GM23248 (cell line): Measurements from ENCODE around the gene HOXA9. TPM values are rescaled to one million over a fixed set of nuclear protein-coding genes. Genes with fewer than 3 reads are reported as not detected.

Source experiments
- DNase-seq: peaks from one replicate; pipeline ENCODE4 v3.0.0-alpha.2; 2015
- H2AFZ ChIP-seq: fragments of 200-600 bp; sonication (generic); 2 replicates; pipeline ENCODE4 v1.6.1; 2016; ENCODE audit warnings: antibody characterized with exemption
- H3F3A ChIP-seq: fragments of 200-600 bp; sonication (generic); 2 replicates; pipeline ENCODE4 v1.6.1; 2016; ENCODE audit warnings: mild to moderate bottlenecking, antibody characterized with exemption, mixed run types; ENCODE audit not compliant: insufficient read depth
- H3K27ac ChIP-seq: fragments of 200-600 bp; sonication (generic); 2 replicates; pipeline ENCODE4 v1.5.1; 2016; ENCODE audit warnings: mild to moderate bottlenecking
- H3K27me3 ChIP-seq: fragments of 200-600 bp; sonication (generic); replicated peaks from 2 replicates; pipeline ENCODE4 v1.6.1; 2016; ENCODE audit warnings: mild to moderate bottlenecking; ENCODE audit not compliant: insufficient read depth
- H3K36me3 ChIP-seq: fragments of 200-600 bp; sonication (generic); 2 replicates; pipeline ENCODE4 v1.6.1; 2016; ENCODE audit warnings: low read depth, mild to moderate bottlenecking
- H3K4me1 ChIP-seq: fragments of 200-600 bp; sonication (generic); 2 replicates; pipeline ENCODE4 v1.6.1; 2016; ENCODE audit warnings: mild to moderate bottlenecking; ENCODE audit not compliant: insufficient read depth
- H3K4me2 ChIP-seq: fragments of 200-600 bp; sonication (generic); one replicate; pipeline ENCODE4 v1.6.1; 2016; ENCODE audit warnings: mild to moderate bottlenecking; ENCODE audit not compliant: unreplicated experiment
- H3K4me3 ChIP-seq: fragments of 200-600 bp; sonication (generic); 2 replicates; pipeline ENCODE4 v1.5.1; 2016; ENCODE audit warnings: mild to moderate bottlenecking
- H3K79me2 ChIP-seq: fragments of 200-600 bp; sonication (generic); 2 replicates; pipeline ENCODE4 v1.6.1; 2016; ENCODE audit warnings: mild to moderate bottlenecking; ENCODE audit not compliant: insufficient read depth
- H3K9ac ChIP-seq: fragments of 200-600 bp; sonication (generic); 2 replicates; pipeline ENCODE4 v1.6.1; 2016; ENCODE audit warnings: mild to moderate bottlenecking
- H3K9me2 ChIP-seq: fragments of 200-600 bp; sonication (generic); 2 replicates; pipeline ENCODE4 v1.6.1; 2016; ENCODE audit warnings: mixed run types, mild to moderate bottlenecking, moderate library complexity; ENCODE audit not compliant: insufficient read depth
- H3K9me3 ChIP-seq: fragments of 200-600 bp; sonication (generic); one replicate; pipeline ENCODE4 v1.6.1; 2017; ENCODE audit warnings: low read depth
- H4K20me1 ChIP-seq: fragments of 200-600 bp; sonication (generic); 2 replicates; pipeline ENCODE4 v1.6.0; 2016; ENCODE audit not compliant: insufficient read depth
- EZH2 ChIP-seq: fragments of 200-600 bp; sonication (generic); IDR thresholded peaks from 2 replicates; pipeline ENCODE4 v1.6.1; 2018; ENCODE audit warnings: antibody characterized with exemption, mild to moderate bottlenecking; ENCODE audit not compliant: insufficient read depth, poor library complexity, severe bottlenecking
- EZH2phosphoT487 ChIP-seq: fragments of 200-600 bp; sonication (generic); IDR thresholded peaks from 2 replicates; pipeline ENCODE4 v1.6.1; 2018; ENCODE audit warnings: antibody characterized with exemption, moderate library complexity, mild to moderate bottlenecking, low read depth; ENCODE audit not compliant: insufficient read depth
- WGBS, 2 experiments: methylation state at CpG; one replicate each; pipeline ENCODE4 v1.1.6; 2015 to 2017; ENCODE audit warnings: low lambda C conversion rate in 2 of 2, low coverage in 1 of 2; ENCODE audit errors: missing lambda C conversion rate in 2 of 2; 5-methylcytosine and 5-hydroxymethylcytosine counted together
- in situ Hi-C: fragments of 300-500 bp; cut with MboI; formaldehyde crosslinking; loops from 2 replicates; pipeline ENCODE4 v1.15.0; 2020
- polyA plus RNA-seq: library from polyadenylated mRNA; unstranded; fragments of >200 nt; fragmentation: Nextera tagmentation; extraction: Ambion mirVana; gene quantifications from 2 replicates; pipeline ENCODE4 v1.2.1, GENCODE V29; 2016
- total RNA-seq: library from RNA; depleted of rRNA; stranded (reverse); fragments of >200 nt; shearing (Covaris generic); gene quantifications from 2 replicates; pipeline ENCODE4 v1.2.3, GENCODE V29; 2014

HOXA9 gene
- total and polyA plus RNA-seq, 2 experiments from 2014 or later, result 28.3 to 43.7 TPM

DNA sequence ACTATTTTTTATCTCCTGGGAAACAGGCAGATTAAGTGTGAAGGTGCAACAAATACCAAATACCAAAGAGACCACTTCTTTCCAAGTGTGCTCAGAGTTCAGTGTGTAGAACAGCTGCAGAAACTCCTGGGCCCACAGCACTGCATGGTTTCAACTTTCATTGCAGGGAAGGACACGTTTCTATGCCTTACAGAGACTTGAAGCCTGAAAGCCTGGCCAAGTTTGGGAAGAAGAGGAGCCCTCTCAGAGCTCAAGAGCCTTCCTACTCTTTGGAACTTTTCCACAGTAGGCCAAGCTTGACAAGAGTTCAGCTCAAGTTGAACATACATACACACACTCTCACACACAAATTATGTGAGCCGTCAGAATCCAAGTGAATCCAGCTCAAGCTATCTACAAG is 37.3 kb downstream of the HOXA9 start:
- no peak for DNase-seq
- in situ Hi-C loops, result no loop called here
- Histone ChIP-seq H3K79me2 (peaks cover 38% of the 10 kb centered on the region), H3K4me2 (no peak overlapping the region), H3K4me1 (peaks cover 9% of the 10 kb centered on the region), H4K20me1 (no peaks in the 10 kb centered on the region), H3K9me2 (no peaks in the 10 kb centered on the region), H3K36me3 (no peaks in the 10 kb centered on the region), H2AFZ (no peak overlapping the region), H3K9ac (no peak overlapping the region), H3K27ac (no peak overlapping the region), H3F3A (peaks cover 11% of the 10 kb centered on the region; the same call in 1 of the 2 replicates), H3K27me3 (no peaks in the 10 kb centered on the region), H3K9me3 (no peaks in the 10 kb centered on the region), H3K4me3 (no peak overlapping the region)
- TF ChIP-seq EZH2phosphoT487, result no peak
- no peak for TF ChIP-seq EZH2
- WGBS, 2 experiments, result 72 to 73% methylated on average over 2 of the region's 2 CpGs

DNA sequence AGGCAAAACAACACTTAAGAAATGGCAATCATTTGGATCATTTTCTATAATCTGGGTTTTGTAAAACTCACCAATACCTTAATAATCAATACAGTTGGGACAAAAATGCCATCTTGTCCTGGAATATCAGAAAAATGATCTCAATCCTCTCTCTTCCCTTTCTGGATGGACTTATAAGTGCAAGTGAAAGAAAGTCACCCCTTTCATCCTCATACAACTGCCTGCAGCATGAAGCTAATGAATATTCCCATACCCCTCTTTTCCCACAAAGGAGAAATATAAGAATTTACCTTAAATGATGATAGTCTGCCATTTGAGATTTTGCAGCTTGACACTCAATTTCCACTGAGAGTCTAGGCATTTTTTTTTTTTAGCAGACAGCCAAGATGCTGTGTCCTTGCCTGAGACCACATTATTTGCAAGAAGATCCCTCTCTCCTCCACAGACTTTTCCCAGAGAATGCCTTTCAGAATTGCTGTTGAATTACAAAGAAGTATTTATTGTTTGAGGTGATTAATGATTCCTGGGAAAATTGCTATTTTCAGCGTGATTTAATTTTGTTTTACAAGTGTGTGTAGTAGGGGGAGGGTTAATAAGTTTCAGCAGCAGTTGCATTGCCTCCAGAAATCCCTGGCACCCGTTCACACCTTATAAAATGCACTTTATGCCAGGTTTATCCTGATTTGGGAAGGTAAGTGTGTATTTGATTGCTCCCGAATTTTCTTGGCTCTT is 38.6 kb downstream of the HOXA9 start:
- H3K4me1 ChIP-seq, result peaks cover 5% of the 10 kb centered on the region
- H3K36me3 ChIP-seq, result no peaks in the 10 kb centered on the region
- H3K4me3 ChIP-seq, result no peak overlapping the region
- H3F3A ChIP-seq, result peaks cover 2% of the 10 kb centered on the region; the same call in 1 of the 2 replicates
- no peaks in the 10 kb centered on the region for H3K9me3 ChIP-seq
- H3K79me2 ChIP-seq, result peaks cover 26% of the 10 kb centered on the region
- H4K20me1 ChIP-seq, result no peaks in the 10 kb centered on the region
- H3K27ac ChIP-seq, result no peak overlapping the region
- TF ChIP-seq EZH2, result no peak
- no peak for TF ChIP-seq EZH2phosphoT487
- no peaks in the 10 kb centered on the region for H3K27me3 ChIP-seq
- no peak overlapping the region for H3K4me2 ChIP-seq
- 77 to 85% methylated on average over 3 of the region's 3 CpGs for WGBS, 2 experiments
- no peak overlapping the region for H2AFZ ChIP-seq
- no peak for DNase-seq
- in situ Hi-C loops, result no loop called here
- no peaks in the 10 kb centered on the region for H3K9me2 ChIP-seq
- no peak overlapping the region for H3K9ac ChIP-seq

DNA sequence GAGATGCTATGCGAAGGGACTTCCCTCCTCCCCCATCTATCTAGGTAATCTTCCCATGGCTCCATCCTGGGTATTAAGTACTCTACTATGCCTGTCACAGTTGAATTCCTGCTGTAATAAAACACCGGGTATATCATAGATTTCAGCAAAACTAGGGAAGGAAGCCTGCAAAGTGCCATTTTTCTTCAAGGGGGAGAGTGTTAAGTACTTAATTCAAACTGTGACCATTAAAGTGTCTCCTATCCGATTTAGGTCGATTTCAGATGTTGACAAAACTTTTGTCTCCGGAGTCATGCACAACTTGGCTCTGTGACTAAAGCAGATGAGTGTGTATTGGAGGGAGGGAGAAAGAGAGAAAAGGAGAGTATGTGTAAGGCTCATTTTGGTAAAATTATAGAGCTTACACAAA is 39.3 kb downstream of the HOXA9 start:
- H3K9ac ChIP-seq, result no peak overlapping the region
- no peak for DNase-seq
- WGBS, 2 experiments, result 75 to 76% methylated on average over 5 of the region's 5 CpGs
- no peak for TF ChIP-seq EZH2
- TF ChIP-seq EZH2phosphoT487, result no peak
- no peaks in the 10 kb centered on the region for H3K9me3 ChIP-seq
- H3K79me2 ChIP-seq, result peaks cover 18% of the 10 kb centered on the region
- H3K36me3 ChIP-seq, result no peaks in the 10 kb centered on the region
- H3F3A ChIP-seq, result no peaks in the 10 kb centered on the region
- no peak overlapping the region for H3K4me2 ChIP-seq
- in situ Hi-C loops, result no loop called here
- no peaks in the 10 kb centered on the region for H4K20me1 ChIP-seq
- H2AFZ ChIP-seq, result no peak overlapping the region
- H3K4me1 ChIP-seq, result no peaks in the 10 kb centered on the region
- no peak overlapping the region for H3K4me3 ChIP-seq
- no peaks in the 10 kb centered on the region for H3K27me3 ChIP-seq
- no peaks in the 10 kb centered on the region for H3K9me2 ChIP-seq
- H3K27ac ChIP-seq, result no peak overlapping the region

DNA sequence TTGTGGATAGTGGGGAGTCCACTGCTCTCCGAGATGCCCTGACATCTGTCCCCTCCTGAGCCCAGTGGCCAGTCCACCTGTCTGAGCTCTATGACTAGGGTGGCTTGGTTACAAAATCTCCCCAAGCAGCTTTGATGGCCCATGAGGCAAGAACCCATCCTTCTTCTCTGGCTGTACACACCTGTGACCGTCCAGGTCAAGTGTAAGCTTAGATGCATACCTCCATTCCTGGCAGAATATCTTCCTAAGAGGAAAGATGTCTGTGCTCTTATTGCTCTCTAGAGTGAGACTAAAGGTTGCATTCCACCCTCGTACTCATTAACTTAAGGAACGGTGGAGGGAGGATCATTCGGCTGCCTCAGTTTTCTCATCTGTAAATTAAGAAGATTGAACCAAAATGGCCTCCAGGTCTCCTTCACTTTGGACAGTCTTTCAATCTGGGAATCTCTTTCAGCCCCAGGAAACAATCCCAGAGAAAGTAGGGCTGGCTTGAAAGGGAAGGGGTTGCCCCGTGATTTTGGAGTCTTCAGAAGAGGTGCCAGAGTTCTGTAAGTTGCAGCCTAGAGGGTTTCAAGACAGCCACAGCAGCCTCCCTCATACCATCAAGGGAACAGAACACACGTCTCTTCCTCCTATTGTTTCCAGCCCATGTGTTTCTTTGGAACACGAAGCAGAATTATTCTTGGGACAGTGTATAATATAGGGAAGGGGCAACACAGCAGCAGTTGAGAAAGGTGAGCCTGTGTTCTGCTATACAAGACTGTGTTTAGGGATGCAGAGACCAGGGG is 40.2 kb downstream of the HOXA9 start:
- Histone ChIP-seq H3K9me2 (no peaks in the 10 kb centered on the region), H4K20me1 (no peaks in the 10 kb centered on the region), H3K27me3 (no peaks in the 10 kb centered on the region), H3K36me3 (no peaks in the 10 kb centered on the region), H3K4me1 (no peaks in the 10 kb centered on the region), H3K9me3 (no peaks in the 10 kb centered on the region), H3K9ac (no peak overlapping the region), H3K4me2 (no peak overlapping the region), H3K79me2 (peaks cover 18% of the 10 kb centered on the region), H2AFZ (no peak overlapping the region), H3K27ac (no peak overlapping the region), H3K4me3 (no peak overlapping the region), H3F3A (no peaks in the 10 kb centered on the region)
- 83% methylated on average over 8 of the region's 8 CpGs for WGBS, 2 experiments
- in situ Hi-C loops, result no loop called here
- no peak for TF ChIP-seq EZH2
- no peak for TF ChIP-seq EZH2phosphoT487
- no peak for DNase-seq
